Activated B cell treated with CpG ODN at 0.5 μM for 24 hours (primary cell): ENCODE measurements around the gene SMIM41. TPM values are rescaled to one million over a fixed set of nuclear protein-coding genes. Genes with fewer than 3 reads are reported as not detected.
A peak's percentile ranks its signal among the peaks of the same experiment; 100 is the strongest.

ENCODE experiments used
- ATAC-seq: fragments of 200-7000 bp; cut with Tn5 transposase; one replicate; pipeline ENCODE4 v1.10.0; 2021; ENCODE audit warnings: low read depth, mild to moderate bottlenecking, moderate library complexity
- CTCF ChIA-PET: fragments of 350-600 bp; sonication (Branson Sonifier 250); formaldehyde crosslinking; loops from one replicate; lab custom pipeline; 2021; ENCODE audit warnings: antibody characterized with exemption; lab: Charles Lee
- POLR2A ChIA-PET: fragments of 350-600 bp; sonication (Branson Sonifier 250); formaldehyde crosslinking; loops from one replicate; lab custom pipeline; 2021; ENCODE audit warnings: antibody characterized with exemption; lab: Charles Lee
- DNase-seq: peaks from one replicate; pipeline ENCODE4 v3.0.0; 2022
- H3K27ac Mint-ChIP-seq: one replicate; pipeline ENCODE4 v1.8.0; 2020; ENCODE audit warnings: mixed read lengths
- H3K27me3 Mint-ChIP-seq: one replicate; pipeline ENCODE4 v1.8.0; 2021; ENCODE audit warnings: mixed read lengths
- H3K36me3 Mint-ChIP-seq: one replicate; pipeline ENCODE4 v1.8.0; 2021; ENCODE audit warnings: low read depth, mixed read lengths
- H3K4me1 Mint-ChIP-seq: one replicate; pipeline ENCODE4 v1.8.0; 2021; ENCODE audit warnings: mixed read lengths
- H3K4me3 Mint-ChIP-seq: one replicate; pipeline ENCODE4 v1.8.0; 2020; ENCODE audit warnings: mild to moderate bottlenecking, mixed read lengths
- H3K9me3 Mint-ChIP-seq: one replicate; pipeline ENCODE4 v1.8.0; 2020; ENCODE audit warnings: mixed read lengths
- intact Hi-C: fragments of 100-400 bp; cut with micrococcal nuclease; formaldehyde crosslinking; loops from one replicate; pipeline ENCODE4 v1.15.1; 2024
- total RNA-seq: library from RNA; stranded (reverse); gene quantifications from 2 replicates; pipeline ENCODE4 v1.2.3, GENCODE V29; 2022
- TF ChIP-seq, protein P1 (sequence below): fragments of 200-600 bp; IDR thresholded peaks from one replicate; pipeline ENCODE4 v1.8.0; 2022; ENCODE audit warnings: antibody characterized with exemption, mild to moderate bottlenecking

Gene SMIM41
- 0.24 TPM in 1 of 2 replicates, not detected in the other for total RNA-seq

DNA sequence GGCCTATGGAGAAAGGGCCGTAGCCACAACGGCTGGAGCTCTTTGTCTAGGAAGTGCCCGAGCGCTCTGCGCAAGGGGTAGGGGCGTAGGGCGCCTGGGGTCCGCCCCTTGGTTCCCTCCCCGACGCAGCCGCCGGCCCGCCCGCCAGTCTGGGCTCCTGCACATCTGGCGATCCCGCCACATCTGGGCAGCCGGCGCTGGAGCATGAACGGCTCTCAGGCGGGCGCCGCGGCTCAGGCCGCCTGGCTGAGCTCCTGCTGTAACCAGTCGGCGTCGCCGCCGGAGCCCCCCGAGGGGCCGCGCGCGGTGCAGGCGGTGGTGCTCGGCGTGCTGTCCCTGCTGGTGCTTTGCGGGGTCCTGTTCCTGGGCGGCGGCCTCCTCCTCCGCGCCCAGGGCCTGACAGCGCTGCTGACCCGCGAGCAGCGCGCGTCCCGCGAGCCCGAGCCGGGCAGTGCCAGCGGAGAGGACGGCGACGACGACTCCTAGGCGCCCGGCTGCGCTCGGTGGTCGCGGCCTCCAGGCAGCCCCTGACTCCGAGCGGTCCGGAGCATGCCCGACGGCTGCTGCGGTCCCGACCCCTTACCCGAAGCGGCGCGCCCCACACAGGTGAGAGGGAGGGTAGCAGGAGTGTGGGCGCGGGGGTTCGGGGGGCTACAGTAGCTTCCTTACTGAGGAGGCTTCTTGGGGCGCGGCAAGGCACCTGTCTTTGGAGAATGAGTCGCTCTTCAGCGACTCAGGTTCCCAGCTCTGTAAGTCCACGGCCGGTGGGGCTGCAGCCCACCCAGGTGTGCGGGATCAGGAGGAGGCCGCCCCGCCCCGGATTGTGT lies at the start of gene SMIM41:
Gene SMIM41 (plus strand): TSS at position 129 of the 827 bp plus-strand sequence. CDS start 76 bp downstream, at position 205.
- Mint-ChIP-seq H3K4me3 (no peak within 1 kb of the TSS), H3K9me3 (no peaks in the 10 kb centered on the region), H3K27ac (no peak within 1 kb of the TSS), H3K27me3 (no peaks in the 10 kb centered on the region), H3K36me3 (peaks cover 37% of the 10 kb centered on the region), H3K4me1 (peaks cover 43% of the 10 kb centered on the region)
- ChIA-PET POLR2A (interaction anchor here (3.7 to 4.0 kb wide), 2 partner anchors 10 to 29 kb away, joined by 18 to 24 read pairs; partner anchors contain the start of genes ATG101 and NR4A1), CTCF (interaction anchor here (12.3 kb wide), 1 partner anchor 56 kb away, joined by 342 read pairs; no protein-coding TSS in a partner anchor)
- intact Hi-C loops = no loop called here
- no peak for ATAC-seq
- DNase-seq = no peak
- TF ChIP-seq, protein P1, sequence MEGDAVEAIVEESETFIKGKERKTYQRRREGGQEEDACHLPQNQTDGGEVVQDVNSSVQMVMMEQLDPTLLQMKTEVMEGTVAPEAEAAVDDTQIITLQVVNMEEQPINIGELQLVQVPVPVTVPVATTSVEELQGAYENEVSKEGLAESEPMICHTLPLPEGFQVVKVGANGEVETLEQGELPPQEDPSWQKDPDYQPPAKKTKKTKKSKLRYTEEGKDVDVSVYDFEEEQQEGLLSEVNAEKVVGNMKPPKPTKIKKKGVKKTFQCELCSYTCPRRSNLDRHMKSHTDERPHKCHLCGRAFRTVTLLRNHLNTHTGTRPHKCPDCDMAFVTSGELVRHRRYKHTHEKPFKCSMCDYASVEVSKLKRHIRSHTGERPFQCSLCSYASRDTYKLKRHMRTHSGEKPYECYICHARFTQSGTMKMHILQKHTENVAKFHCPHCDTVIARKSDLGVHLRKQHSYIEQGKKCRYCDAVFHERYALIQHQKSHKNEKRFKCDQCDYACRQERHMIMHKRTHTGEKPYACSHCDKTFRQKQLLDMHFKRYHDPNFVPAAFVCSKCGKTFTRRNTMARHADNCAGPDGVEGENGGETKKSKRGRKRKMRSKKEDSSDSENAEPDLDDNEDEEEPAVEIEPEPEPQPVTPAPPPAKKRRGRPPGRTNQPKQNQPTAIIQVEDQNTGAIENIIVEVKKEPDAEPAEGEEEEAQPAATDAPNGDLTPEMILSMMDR = no peak

DNA sequence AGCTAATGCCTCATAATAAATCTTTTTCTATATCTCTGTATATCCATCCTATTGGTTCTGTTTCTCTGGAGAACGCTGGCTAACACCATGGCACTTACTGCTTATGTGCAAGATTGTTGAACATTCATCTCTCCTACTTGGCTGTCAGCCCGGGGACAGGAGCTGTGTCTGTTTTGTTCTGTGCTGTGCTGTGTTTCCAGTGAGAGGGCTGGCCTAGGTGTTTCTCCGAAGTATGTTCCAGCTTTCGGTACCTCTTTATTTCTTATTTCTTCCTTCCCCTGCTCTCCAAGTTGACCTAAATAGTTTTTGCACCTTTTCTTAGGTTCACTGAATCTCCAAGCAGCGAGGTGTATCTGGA lies 47.1 kb upstream of the SMIM41 start:
- ATAC-seq = peak; percentile 4

DNA sequence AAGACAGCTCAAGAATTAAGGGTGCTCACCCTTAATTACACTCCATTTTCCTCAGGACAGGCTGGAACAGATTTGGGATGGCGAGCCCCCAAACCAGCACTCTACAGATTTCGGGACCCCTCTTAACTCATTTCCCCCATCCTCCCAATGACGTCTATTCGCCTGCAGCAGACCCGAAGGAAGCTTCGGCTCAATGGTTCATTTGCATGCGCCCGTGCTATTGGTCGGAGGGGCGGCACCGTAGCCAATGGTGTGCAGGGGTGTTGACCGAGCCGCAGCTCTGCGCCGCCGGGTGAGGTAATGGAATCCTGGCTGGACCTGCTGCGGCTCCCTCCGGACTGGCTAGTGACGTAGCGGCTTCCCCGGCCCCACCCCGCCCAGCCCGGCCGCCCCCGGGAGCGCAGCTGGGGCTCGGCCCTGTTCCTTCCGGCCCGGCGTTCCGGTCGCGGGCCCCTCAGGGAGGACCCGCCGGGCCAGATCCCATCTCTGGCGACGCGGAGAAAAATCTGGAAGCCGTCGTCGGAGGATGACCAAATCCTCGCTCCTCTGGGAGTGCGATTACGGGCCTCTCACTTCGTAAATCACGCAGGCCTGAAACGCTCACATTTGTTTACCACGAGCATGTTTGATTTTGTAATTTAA lies 46.6 kb upstream of the SMIM41 start:
- peak; percentile 82 for DNase-seq
- intact Hi-C loops = loop anchor here (1.0 to 2.0 kb wide), 4 partner anchors 8 to 86 kb away; partner anchors contain the start of genes ATG101 and NR4A1
- H3K36me3 Mint-ChIP-seq = no peaks in the 10 kb centered on the region
- peak; percentile 84 for ATAC-seq
- H3K4me1 Mint-ChIP-seq = peaks cover 44% of the 10 kb centered on the region
- ChIA-PET CTCF (interaction anchor here (0.9 to 4.8 kb wide), 17 partner anchors 11 to 89 kb away, joined by 3 to 43 read pairs (median 4); partner anchors contain the start of genes ATG101 and NR4A1), POLR2A (interaction anchor here (0.5 to 5.0 kb wide), 15 partner anchors 8 to 815 kb away, joined by 3 to 94 read pairs (median 6); partner anchors contain the start of genes ATG101, NR4A1, POU6F1 and TAMALIN)
- H3K9me3 Mint-ChIP-seq = no peaks in the 10 kb centered on the region
- peak overlapping the region; percentile 88 for H3K27ac Mint-ChIP-seq
- TF ChIP-seq, protein P1 = no peak
- H3K4me3 Mint-ChIP-seq = peak overlapping the region; percentile 77
- no peaks in the 10 kb centered on the region for H3K27me3 Mint-ChIP-seq

More for the DNA sequence above, 47.1 kb upstream of the SMIM41 start:
- ChIA-PET CTCF (interaction anchor here (0.9 to 4.8 kb wide), 17 partner anchors 10 to 89 kb away, joined by 3 to 43 read pairs (median 4); partner anchors contain the start of genes ATG101 and NR4A1), POLR2A (interaction anchor here (0.5 to 5.0 kb wide), 15 partner anchors 9 to 815 kb away, joined by 3 to 94 read pairs (median 6); partner anchors contain the start of genes ATG101, NR4A1, POU6F1 and TAMALIN)
- no peak for DNase-seq
- peaks cover 44% of the 10 kb centered on the region for H3K4me1 Mint-ChIP-seq
- H3K27me3 Mint-ChIP-seq = no peaks in the 10 kb centered on the region
- peak overlapping the region; percentile 88 for H3K27ac Mint-ChIP-seq
- TF ChIP-seq, protein P1 = no peak
- no peaks in the 10 kb centered on the region for H3K36me3 Mint-ChIP-seq
- H3K4me3 Mint-ChIP-seq = peak overlapping the region; percentile 77
- H3K9me3 Mint-ChIP-seq = no peaks in the 10 kb centered on the region
- intact Hi-C loops = loop anchor here (2.0 kb wide), 1 partner anchor 86 kb away; no protein-coding TSS in a partner anchor

DNA sequence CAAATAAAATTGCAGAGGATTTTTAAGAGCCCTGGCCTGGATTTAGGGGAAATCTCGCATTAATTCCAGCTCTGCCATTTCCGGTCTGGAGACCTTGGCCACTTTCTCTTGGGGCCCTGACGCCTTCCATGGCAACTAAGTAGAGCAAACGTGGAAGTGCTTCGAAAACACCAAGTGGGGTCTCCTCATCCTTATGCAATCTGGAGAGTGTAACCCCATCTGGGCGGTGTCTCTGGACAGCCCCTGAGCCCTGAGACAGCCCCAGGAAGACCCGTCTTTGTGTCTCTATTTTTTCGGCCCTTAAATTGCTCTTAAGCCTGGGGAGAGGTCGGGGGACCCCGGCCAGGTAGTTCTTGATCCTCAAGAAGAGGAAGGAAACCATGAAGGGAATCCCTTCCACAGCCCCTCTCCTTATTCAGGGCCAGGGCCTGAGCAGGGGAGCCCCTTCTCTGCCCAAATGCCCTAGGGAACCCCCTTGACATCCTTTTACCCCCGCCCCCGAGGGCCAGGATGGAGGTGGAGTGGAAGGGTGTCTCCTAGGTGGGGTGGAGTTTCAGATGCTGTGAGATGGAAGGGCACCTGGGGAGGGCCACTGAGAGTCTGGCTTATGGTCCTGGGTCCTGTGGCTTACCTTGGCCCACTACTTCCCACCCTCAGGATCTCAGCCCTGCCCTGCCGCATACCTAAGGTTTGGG lies 45.9 kb upstream of the SMIM41 start:
- H3K27ac Mint-ChIP-seq = peak overlapping the region; percentile 83
- no peaks in the 10 kb centered on the region for H3K9me3 Mint-ChIP-seq
- H3K27me3 Mint-ChIP-seq = no peaks in the 10 kb centered on the region
- peak; percentile 35 for DNase-seq
- peak overlapping the region; percentile 75 for H3K4me3 Mint-ChIP-seq
- no peaks in the 10 kb centered on the region for H3K36me3 Mint-ChIP-seq
- CTCF ChIA-PET = interaction anchor here (0.9 to 4.8 kb wide), 17 partner anchors 8 to 88 kb away, joined by 3 to 43 read pairs (median 4); partner anchors contain the start of gene NR4A1
- H3K4me1 Mint-ChIP-seq = peaks cover 50% of the 10 kb centered on the region
- POLR2A ChIA-PET = interaction anchor here (0.5 to 5.0 kb wide), 13 partner anchors 8 to 84 kb away, joined by 3 to 94 read pairs (median 6); partner anchors contain the start of genes ATG101, NR4A1 and TAMALIN
- TF ChIP-seq, protein P1 = no peak
- intact Hi-C loops = loop anchor here (1.0 to 2.0 kb wide), 4 partner anchors 8 to 85 kb away; partner anchors contain the start of genes ATG101 and NR4A1
- no peak for ATAC-seq
